HG02885 (cell line): ENCODE results near the gene CYP8B1.

Source experiments
- ATAC-seq: cut with Tn5 transposase; IDR thresholded peaks from one replicate; pipeline ENCODE4 v1.9.1; 2021; ENCODE audit warnings: mild to moderate bottlenecking; ENCODE audit not compliant: unreplicated experiment, poor library complexity

The CYP8B1 gene

GRCh38 chr3:42855219-42855546 lies 20.5 kb downstream of the CYP8B1 start:
- no peak for ATAC-seq

GRCh38 chr3:42853739-42854302 lies 21.9 kb downstream of the CYP8B1 start:
- no peak for ATAC-seq

- no peak for ATAC-seq
These were observed 22.6 kb downstream of the CYP8B1 start for GRCh38 chr3:42853056-42853455.

- ATAC-seq = no peak
These were observed 23.2 kb downstream of the CYP8B1 start for GRCh38 chr3:42852441-42852840.

- ATAC-seq = no peak
These were observed 24.3 kb downstream of the CYP8B1 start for GRCh38 chr3:42851228-42851834.

GRCh38 chr3:42850263-42850662 lies 25.4 kb downstream of the CYP8B1 start:
- no peak for ATAC-seq

- ATAC-seq = no peak
These were observed 26.7 kb downstream of the CYP8B1 start for GRCh38 chr3:42849017-42849416.

- no peak for ATAC-seq
These were observed 27.9 kb downstream of the CYP8B1 start for GRCh38 chr3:42847731-42848130.

- peak; percentile 84 for ATAC-seq
These were observed 28.8 kb downstream of the CYP8B1 start for GRCh38 chr3:42846685-42847522.

GRCh38 chr3:42844815-42845214 lies 30.9 kb downstream of the CYP8B1 start:
- ATAC-seq = no peak

- ATAC-seq = no peak
These were observed 31.3 kb downstream of the CYP8B1 start for GRCh38 chr3:42844412-42844713.

GRCh38 chr3:42843713-42844411 lies 31.8 kb downstream of the CYP8B1 start:
- no peak for ATAC-seq

- no peak for ATAC-seq
These were observed 34.3 kb downstream of the CYP8B1 start for GRCh38 chr3:42841332-42841731.

GRCh38 chr3:42839616-42840015 lies 36.1 kb downstream of the CYP8B1 start:
- ATAC-seq = peak; percentile 99

- no peak for ATAC-seq
These were observed 37.1 kb downstream of the CYP8B1 start for GRCh38 chr3:42838571-42838970.

GRCh38 chr3:42836150-42837123 lies 39.2 kb downstream of the CYP8B1 start:
- ATAC-seq = no peak

GRCh38 chr3:42831321-42831713 lies 44.4 kb downstream of the CYP8B1 start:
- ATAC-seq = no peak

GRCh38 chr3:42830437-42831320 lies 45.0 kb downstream of the CYP8B1 start:
- no peak for ATAC-seq
